Measurements from ENCODE around the gene FOSB.

DNA sequence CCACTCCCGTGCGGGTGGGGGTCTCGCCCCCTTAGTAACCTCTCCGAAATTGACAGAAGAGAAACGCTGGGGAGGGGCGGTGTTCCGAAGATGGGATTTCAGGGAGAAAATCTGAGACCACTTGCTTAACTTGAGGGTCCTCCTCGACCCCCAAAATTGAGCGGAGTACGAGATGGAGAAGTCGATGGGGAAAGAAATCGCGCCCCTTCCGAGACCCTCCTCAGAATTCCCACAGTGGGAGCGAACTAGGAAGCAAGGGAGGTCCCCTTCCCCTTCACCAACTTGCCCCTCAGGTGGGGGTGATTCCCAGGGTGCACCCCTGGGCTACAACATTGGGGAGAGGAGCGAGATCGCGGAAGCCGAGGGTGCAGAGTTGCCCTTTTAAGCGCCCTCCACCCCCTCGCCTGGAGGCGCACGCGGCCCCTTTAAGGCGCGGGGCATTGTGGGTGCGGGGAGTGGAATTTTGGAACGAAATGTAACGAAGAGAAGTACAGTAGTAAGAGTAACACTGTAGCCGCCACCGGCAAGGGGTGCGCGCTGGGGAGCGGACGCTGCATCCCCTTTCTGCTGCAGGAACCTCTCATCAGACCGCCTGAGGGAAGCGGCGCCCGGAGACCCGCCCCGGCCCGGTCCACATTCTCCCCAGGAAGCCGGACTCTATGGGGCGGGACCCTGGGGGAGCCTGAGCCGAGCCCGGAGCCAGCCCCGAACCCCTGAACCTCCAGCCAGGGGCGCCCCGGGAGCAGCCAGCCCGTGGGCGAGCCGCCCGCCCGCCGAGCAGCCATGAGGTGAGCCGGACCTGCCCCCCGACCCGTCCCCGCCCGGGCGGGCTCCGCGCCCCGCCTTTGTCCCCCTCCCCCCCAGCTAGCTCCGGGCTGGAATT, 39.4 kb downstream of the FOSB start, which contains the start of gene VASP:
- peak; percentile 97 for TF ChIP-seq POLR2A (IDR thresholded peaks at IDR 0.05)
- TF ChIP-seq, protein P1, sequence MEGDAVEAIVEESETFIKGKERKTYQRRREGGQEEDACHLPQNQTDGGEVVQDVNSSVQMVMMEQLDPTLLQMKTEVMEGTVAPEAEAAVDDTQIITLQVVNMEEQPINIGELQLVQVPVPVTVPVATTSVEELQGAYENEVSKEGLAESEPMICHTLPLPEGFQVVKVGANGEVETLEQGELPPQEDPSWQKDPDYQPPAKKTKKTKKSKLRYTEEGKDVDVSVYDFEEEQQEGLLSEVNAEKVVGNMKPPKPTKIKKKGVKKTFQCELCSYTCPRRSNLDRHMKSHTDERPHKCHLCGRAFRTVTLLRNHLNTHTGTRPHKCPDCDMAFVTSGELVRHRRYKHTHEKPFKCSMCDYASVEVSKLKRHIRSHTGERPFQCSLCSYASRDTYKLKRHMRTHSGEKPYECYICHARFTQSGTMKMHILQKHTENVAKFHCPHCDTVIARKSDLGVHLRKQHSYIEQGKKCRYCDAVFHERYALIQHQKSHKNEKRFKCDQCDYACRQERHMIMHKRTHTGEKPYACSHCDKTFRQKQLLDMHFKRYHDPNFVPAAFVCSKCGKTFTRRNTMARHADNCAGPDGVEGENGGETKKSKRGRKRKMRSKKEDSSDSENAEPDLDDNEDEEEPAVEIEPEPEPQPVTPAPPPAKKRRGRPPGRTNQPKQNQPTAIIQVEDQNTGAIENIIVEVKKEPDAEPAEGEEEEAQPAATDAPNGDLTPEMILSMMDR (IDR thresholded peaks at IDR 0.05), result peak in 2 of 4 experiments; percentile 26 to 32

Data from prostate gland (tissue), 2 donors.